Measurements from ENCODE around the gene STRN4.

Gene STRN4

GRCh38 chr19:46689358-46689757 lies 56.9 kb downstream of the STRN4 start:
- Histone ChIP-seq H3K36me3 (ENCODE audit: control insufficient read depth in 2 of 2, insufficient read depth in 2 of 2, low read length in 2 of 2) (peaks cover 64 to 65% of the 10 kb centered on the region in 2 donors), H3K9ac (ENCODE audit: low read length in 2 of 2) (no peak overlapping the region), H3K27me3 (ENCODE audit: control insufficient read depth in 1 of 2, insufficient read depth in 2 of 2, low read length in 2 of 2) (no peaks in the 10 kb centered on the region), H3K27ac (ENCODE audit: low read length) (no peak overlapping the region), H3K4me3 (ENCODE audit: low read length in 2 of 2) (no peak overlapping the region), H3K4me1 (ENCODE audit: control insufficient read depth, insufficient read depth, low read length) (no peaks in the 10 kb centered on the region), H3K9me3 (ENCODE audit: control insufficient read depth in 2 of 2, low read length in 2 of 2) (no peaks in the 10 kb centered on the region)

GRCh38 chr19:46687438-46688145 lies 58.7 kb downstream of the STRN4 start:
- no peak overlapping the region for H3K4me3 ChIP-seq (ENCODE audit: low read length in 2 of 2)
- H3K36me3 ChIP-seq (ENCODE audit: control insufficient read depth in 2 of 2, insufficient read depth in 2 of 2, low read length in 2 of 2) = peaks cover 53 to 60% of the 10 kb centered on the region in 2 donors

GRCh38 chr19:46685189-46685588 lies 61.1 kb downstream of the STRN4 start:
- Histone ChIP-seq H3K9me3 (ENCODE audit: control insufficient read depth in 2 of 2, low read length in 2 of 2) (no peaks in the 10 kb centered on the region), H3K9ac (ENCODE audit: low read length in 2 of 2) (no peak overlapping the region), H3K4me1 (ENCODE audit: control insufficient read depth, insufficient read depth, low read length) (no peaks in the 10 kb centered on the region), H3K27me3 (ENCODE audit: control insufficient read depth in 1 of 2, insufficient read depth in 2 of 2, low read length in 2 of 2) (no peaks in the 10 kb centered on the region), H3K4me3 (ENCODE audit: low read length in 2 of 2) (no peak overlapping the region), H3K27ac (ENCODE audit: low read length) (no peak overlapping the region), H3K36me3 (ENCODE audit: control insufficient read depth in 2 of 2, insufficient read depth in 2 of 2, low read length in 2 of 2) (peaks cover 30 to 37% of the 10 kb centered on the region in 2 donors)

More at GRCh38 chr19:46687438-46688145, 58.7 kb downstream of the STRN4 start:
- Histone ChIP-seq H3K27ac (ENCODE audit: low read length) (no peak overlapping the region), H3K27me3 (ENCODE audit: control insufficient read depth in 1 of 2, insufficient read depth in 2 of 2, low read length in 2 of 2) (no peaks in the 10 kb centered on the region), H3K4me1 (ENCODE audit: control insufficient read depth, insufficient read depth, low read length) (no peaks in the 10 kb centered on the region), H3K9me3 (ENCODE audit: control insufficient read depth in 2 of 2, low read length in 2 of 2) (no peaks in the 10 kb centered on the region), H3K9ac (ENCODE audit: low read length in 2 of 2) (no peak overlapping the region)

GRCh38 chr19:46678110-46678732 lies 68.0 kb downstream of the STRN4 start:
- Histone ChIP-seq H3K9ac (ENCODE audit: low read length in 2 of 2) (no peak overlapping the region), H3K27ac (ENCODE audit: low read length) (no peak overlapping the region), H3K4me3 (ENCODE audit: low read length in 2 of 2) (no peak overlapping the region), H3K36me3 (ENCODE audit: control insufficient read depth in 2 of 2, insufficient read depth in 2 of 2, low read length in 2 of 2) (peaks cover 21 to 40% of the 10 kb centered on the region in 2 donors), H3K9me3 (ENCODE audit: control insufficient read depth in 2 of 2, low read length in 2 of 2) (no peaks in the 10 kb centered on the region), H3K4me1 (ENCODE audit: control insufficient read depth, insufficient read depth, low read length) (no peaks in the 10 kb centered on the region), H3K27me3 (ENCODE audit: control insufficient read depth in 1 of 2, insufficient read depth in 2 of 2, low read length in 2 of 2) (no peaks in the 10 kb centered on the region)

GRCh38 chr19:46674416-46675178 lies 71.7 kb downstream of the STRN4 start:
- H3K4me1 ChIP-seq (ENCODE audit: control insufficient read depth, insufficient read depth, low read length) = no peaks in the 10 kb centered on the region
- no peaks in the 10 kb centered on the region for H3K27me3 ChIP-seq (ENCODE audit: control insufficient read depth in 1 of 2, insufficient read depth in 2 of 2, low read length in 2 of 2)
- H3K27ac ChIP-seq (ENCODE audit: low read length) = no peak overlapping the region
- H3K36me3 ChIP-seq (ENCODE audit: control insufficient read depth in 2 of 2, insufficient read depth in 2 of 2, low read length in 2 of 2) = peaks cover 18 to 40% of the 10 kb centered on the region in 2 donors
- no peak overlapping the region for H3K4me3 ChIP-seq (ENCODE audit: low read length in 2 of 2)
- no peaks in the 10 kb centered on the region for H3K9me3 ChIP-seq (ENCODE audit: control insufficient read depth in 2 of 2, low read length in 2 of 2)
- H3K9ac ChIP-seq (ENCODE audit: low read length in 2 of 2) = no peak overlapping the region

GRCh38 chr19:46670813-46671212 lies 75.4 kb downstream of the STRN4 start:
- Histone ChIP-seq H3K4me3 (ENCODE audit: low read length in 2 of 2) (no peak overlapping the region), H3K27me3 (ENCODE audit: control insufficient read depth in 1 of 2, insufficient read depth in 2 of 2, low read length in 2 of 2) (no peaks in the 10 kb centered on the region), H3K36me3 (ENCODE audit: control insufficient read depth in 2 of 2, insufficient read depth in 2 of 2, low read length in 2 of 2) (peaks cover 11 to 20% of the 10 kb centered on the region in 2 donors), H3K9ac (ENCODE audit: low read length in 2 of 2) (no peak overlapping the region), H3K27ac (ENCODE audit: low read length) (no peak overlapping the region), H3K9me3 (ENCODE audit: control insufficient read depth in 2 of 2, low read length in 2 of 2) (no peaks in the 10 kb centered on the region), H3K4me1 (ENCODE audit: control insufficient read depth, insufficient read depth, low read length) (no peaks in the 10 kb centered on the region)

Measured in stomach smooth muscle (tissue), 2 donors.